Endodermal cell (in vitro differentiated cells): ENCODE measurements around the gene CNOT6. TPM values are rescaled to one million over a fixed set of nuclear protein-coding genes. Genes with fewer than 3 reads are reported as not detected.

ENCODE experiments used
- DNase-seq: peaks from one replicate; pipeline ENCODE4 v3.0.0-alpha.2; 2017
- H3K27ac ChIP-seq: 2 replicates; pipeline ENCODE4 v1.5.1; 2013; ENCODE audit warnings: mild to moderate bottlenecking, low read depth, low read length, moderate library complexity
- H3K27me3 ChIP-seq: 2 replicates; pipeline ENCODE4 v1.6.1; 2013; ENCODE audit warnings: mild to moderate bottlenecking, low read length, moderate library complexity; ENCODE audit not compliant: insufficient read depth, control insufficient read depth, poor library complexity, severe bottlenecking
- H3K36me3 ChIP-seq: 2 replicates; pipeline ENCODE4 v1.7.0; 2013; ENCODE audit warnings: mild to moderate bottlenecking, low read length, moderate library complexity; ENCODE audit not compliant: control insufficient read depth, insufficient read depth
- H3K4me1 ChIP-seq: one replicate; pipeline ENCODE4 v1.7.0; 2013; ENCODE audit warnings: low read length; ENCODE audit not compliant: control insufficient read depth, insufficient read depth
- H3K4me3 ChIP-seq: 2 replicates; pipeline ENCODE4 v1.5.1; 2013; ENCODE audit warnings: mild to moderate bottlenecking, low read length, moderate library complexity
- H3K9ac ChIP-seq: 2 replicates; pipeline ENCODE4 v1.6.1; 2013; ENCODE audit warnings: mild to moderate bottlenecking, low read length, moderate library complexity; ENCODE audit not compliant: poor library complexity, severe bottlenecking; ENCODE audit errors: extremely low read depth
- H3K9me3 ChIP-seq: 2 replicates; pipeline ENCODE4 v1.6.1; 2013; ENCODE audit warnings: mild to moderate bottlenecking, low read length, moderate library complexity; ENCODE audit not compliant: control insufficient read depth
- H3K27ac Mint-ChIP-seq: 2 replicates; pipeline ENCODE4 v1.8.0; 2020; ENCODE audit warnings: mixed read lengths
- H3K27me3 Mint-ChIP-seq: 2 replicates; pipeline ENCODE4 v1.8.0; 2021; ENCODE audit warnings: mild to moderate bottlenecking, mixed read lengths; ENCODE audit not compliant: insufficient read depth
- H3K36me3 Mint-ChIP-seq: 2 replicates; pipeline ENCODE4 v1.8.0; 2020; ENCODE audit warnings: low read depth, mixed read lengths
- H3K4me1 Mint-ChIP-seq: 2 replicates; pipeline ENCODE4 v1.8.0; 2020; ENCODE audit warnings: mixed read lengths
- H3K4me3 Mint-ChIP-seq: 2 replicates; pipeline ENCODE4 v1.8.0; 2020; ENCODE audit warnings: mild to moderate bottlenecking, moderate library complexity, mixed read lengths
- H3K9me3 Mint-ChIP-seq: 2 replicates; pipeline ENCODE4 v1.8.0; 2020; ENCODE audit warnings: mild to moderate bottlenecking, mixed read lengths
- CTCF ChIP-seq: fragments of 200-600 bp; sonication (generic); conservative IDR thresholded peaks from 2 replicates; pipeline ENCODE4 v1.5.0; 2021; ENCODE audit warnings: antibody characterized with exemption, mild to moderate bottlenecking
- WGBS, 2 experiments: methylation state at CpG; one replicate each; pipeline versions ENCODE4 v1.1.5 to v1.1.7; 2013; ENCODE audit warnings: missing lambda C conversion rate in 2 of 2, mixed read lengths in 1 of 2; ENCODE audit not compliant: insufficient coverage in 1 of 2, insufficient read length in 1 of 2; 5-methylcytosine and 5-hydroxymethylcytosine counted together
- total RNA-seq, 2 donors: library from RNA; stranded (reverse); fragmentation: NEBNext Ultra II Directional in 1 of 2; extraction: Animal tissue kit (Norgen Biotek cat#: 25700) in 1 of 2; gene quantifications; 2 replicates in 1 of 2; 3 replicates in 1 of 2; pipeline ENCODE4 v1.2.1, GENCODE V29; 2021

CNOT6 gene
- total RNA-seq, 2 donors from 2014 or later, result 40.4 to 42.9 TPM

GRCh38 chr5:180624587-180624986 is 130.4 kb downstream of the CNOT6 start:
- WGBS, 2 experiments, result 86 to 92% methylated on average over 3 to 5 of the region's 5 CpGs
- Histone ChIP-seq H3K9me3 (no peaks in the 10 kb centered on the region), H3K36me3 (no peaks in the 10 kb centered on the region), H3K27ac (no peak overlapping the region), H3K4me3 (no peak overlapping the region), H3K4me1 (no peaks in the 10 kb centered on the region), H3K27me3 (no peaks in the 10 kb centered on the region), H3K9ac (no peak overlapping the region)
- no peak for TF ChIP-seq CTCF
- Mint-ChIP-seq H3K4me1 (no peaks in the 10 kb centered on the region), H3K27me3 (peaks cover 17% of the 10 kb centered on the region), H3K27ac (no peak overlapping the region), H3K9me3 (no peaks in the 10 kb centered on the region), H3K4me3 (no peak overlapping the region), H3K36me3 (no peaks in the 10 kb centered on the region)
- DNase-seq, result no peak

- H3K9me3 ChIP-seq, result no peaks in the 10 kb centered on the region
- H3K9ac ChIP-seq, result no peak overlapping the region
- Mint-ChIP-seq H3K9me3 (no peaks in the 10 kb centered on the region), H3K4me3 (no peak overlapping the region), H3K36me3 (no peaks in the 10 kb centered on the region), H3K4me1 (no peaks in the 10 kb centered on the region), H3K27me3 (peaks cover 10% of the 10 kb centered on the region), H3K27ac (no peak overlapping the region)
- no peaks in the 10 kb centered on the region for H3K4me1 ChIP-seq
- TF ChIP-seq CTCF, result no peak
- H3K4me3 ChIP-seq, result no peak overlapping the region
- no peak overlapping the region for H3K27ac ChIP-seq
- no peak for DNase-seq
- 89 to 93% methylated on average over 4 to 10 of the region's 10 CpGs for WGBS, 2 experiments
- no peaks in the 10 kb centered on the region for H3K27me3 ChIP-seq
- H3K36me3 ChIP-seq, result no peaks in the 10 kb centered on the region
These were observed 131.1 kb downstream of the CNOT6 start for GRCh38 chr5:180625125-180625790.

- no peaks in the 10 kb centered on the region for H3K36me3 Mint-ChIP-seq
- no peaks in the 10 kb centered on the region for H3K27me3 ChIP-seq
- no peak for TF ChIP-seq CTCF
- H3K27ac ChIP-seq, result no peak overlapping the region
- 91 to 99% methylated on average over 14 to 25 of the region's 25 CpGs for WGBS, 2 experiments
- H3K9ac ChIP-seq, result no peak overlapping the region
- no peaks in the 10 kb centered on the region for H3K36me3 ChIP-seq
- no peaks in the 10 kb centered on the region for H3K4me1 Mint-ChIP-seq
- no peak overlapping the region for H3K4me3 Mint-ChIP-seq
- H3K4me1 ChIP-seq, result no peaks in the 10 kb centered on the region
- H3K9me3 Mint-ChIP-seq, result no peaks in the 10 kb centered on the region
- DNase-seq, result no peak
- H3K27me3 Mint-ChIP-seq, result peaks cover 5% of the 10 kb centered on the region
- no peaks in the 10 kb centered on the region for H3K9me3 ChIP-seq
- H3K4me3 ChIP-seq, result no peak overlapping the region
- H3K27ac Mint-ChIP-seq, result no peak overlapping the region
These were observed 131.8 kb downstream of the CNOT6 start for GRCh38 chr5:180625791-180626660.
